Neuronal stem cell (in vitro differentiated cells): ENCODE data around the gene PPME1.
A peak's percentile ranks its signal among the peaks of the same experiment; 100 is the strongest.
"Not testable (repeated sequence)": the region's sequence is repeated elsewhere in the genome, so short reads cannot be mapped to it uniquely, and the experiment has no call there.

Experiments used
- DNase-seq: peaks from one replicate; pipeline ENCODE4 v3.0.0-alpha.2; 2013; ENCODE audit warnings: low spot score
- H2AFZ ChIP-seq: one replicate; pipeline ENCODE4 v1.6.1; 2013; ENCODE audit warnings: mild to moderate bottlenecking, low read length, inconsistent platforms
- H2AK5ac ChIP-seq: 2 replicates; pipeline ENCODE4 v1.6.1; 2013; ENCODE audit warnings: low read depth, mild to moderate bottlenecking, inconsistent platforms, low read length, moderate library complexity, mixed read lengths
- H2BK120ac ChIP-seq: 2 replicates; pipeline ENCODE4 v1.6.1; 2013; ENCODE audit warnings: low read depth, mild to moderate bottlenecking, inconsistent platforms, low read length, moderate library complexity, mixed read lengths
- H2BK12ac ChIP-seq: one replicate; pipeline ENCODE4 v1.6.1; 2013; ENCODE audit warnings: low read length, inconsistent platforms
- H2BK15ac ChIP-seq: 2 replicates; pipeline ENCODE4 v1.6.1; 2013; ENCODE audit warnings: mild to moderate bottlenecking, low read length, inconsistent platforms, mixed read lengths
- H2BK5ac ChIP-seq: one replicate; pipeline ENCODE4 v1.6.1; 2013; ENCODE audit warnings: inconsistent platforms, mild to moderate bottlenecking, low read length, moderate library complexity
- H3K14ac ChIP-seq: one replicate; pipeline ENCODE4 v1.6.1; 2013; ENCODE audit warnings: low read length, inconsistent platforms
- H3K18ac ChIP-seq: 2 replicates; pipeline ENCODE4 v1.6.1; 2013; ENCODE audit warnings: low read length, inconsistent platforms
- H3K23ac ChIP-seq: 2 replicates; pipeline ENCODE4 v1.6.1; 2013; ENCODE audit warnings: low read depth, mild to moderate bottlenecking, mixed read lengths, low read length, inconsistent platforms; ENCODE audit not compliant: poor library complexity
- H3K27ac ChIP-seq: replicated peaks from 3 replicates; pipeline ENCODE4 v1.5.1; 2013; ENCODE audit warnings: low read length, inconsistent platforms
- H3K27me3 ChIP-seq, 3 experiments: 2 replicates each; pipeline ENCODE4 v1.6.1; 2013; ENCODE audit warnings: low read length in 3 of 3, mild to moderate bottlenecking in 2 of 3, inconsistent platforms in 1 of 3, low read depth in 1 of 3, mixed read lengths in 1 of 3, moderate library complexity in 1 of 3; ENCODE audit not compliant: control insufficient read depth in 3 of 3, insufficient read depth in 3 of 3
- H3K36me3 ChIP-seq, 2 donors: replicated peaks in 1 of 2; 2 replicates each; pipeline ENCODE4 v1.6.1; 2013; ENCODE audit warnings: low read length in 2 of 2; ENCODE audit not compliant: control insufficient read depth in 2 of 2, insufficient read depth in 2 of 2
- H3K4ac ChIP-seq: 2 replicates; pipeline ENCODE4 v1.6.1; 2013; ENCODE audit warnings: inconsistent platforms, mild to moderate bottlenecking, low read length, moderate library complexity
- H3K4me1 ChIP-seq, 2 donors: 1 replicate in 1 of 2; 2 replicates in 1 of 2; pipeline ENCODE4 v1.6.1; 2013; ENCODE audit warnings: low read length in 2 of 2, low read depth in 1 of 2; ENCODE audit not compliant: control insufficient read depth in 2 of 2, insufficient read depth in 1 of 2
- H3K4me2 ChIP-seq: one replicate; pipeline ENCODE4 v1.6.1; 2013; ENCODE audit warnings: mild to moderate bottlenecking, low read length, inconsistent platforms; ENCODE audit not compliant: insufficient read depth, poor library complexity, severe bottlenecking
- H3K4me3 ChIP-seq, 2 donors: 2 replicates each; pipeline ENCODE4 v1.5.1; 2013; ENCODE audit warnings: low read length in 2 of 2, mild to moderate bottlenecking in 2 of 2, inconsistent platforms in 1 of 2, moderate library complexity in 1 of 2
- H3K79me1 ChIP-seq: one replicate; pipeline ENCODE4 v1.6.1; 2013; ENCODE audit warnings: low read depth, mild to moderate bottlenecking, inconsistent platforms, low read length, moderate library complexity
- H3K9ac ChIP-seq: one replicate; pipeline ENCODE4 v1.6.1; 2013; ENCODE audit warnings: mild to moderate bottlenecking, low read depth, low read length, inconsistent platforms; ENCODE audit not compliant: poor library complexity
- H3K9me3 ChIP-seq, 2 donors: replicated peaks in 1 of 2; 2 replicates each; pipeline versions ENCODE3 to v1.6.1; 2013; ENCODE audit warnings: low read length in 2 of 2, mild to moderate bottlenecking in 2 of 2, inconsistent platforms in 1 of 2, low read depth in 1 of 2, mixed read lengths in 1 of 2, moderate library complexity in 1 of 2; ENCODE audit not compliant: control insufficient read depth in 2 of 2, insufficient read depth in 1 of 2
- H4K8ac ChIP-seq: one replicate; pipeline ENCODE4 v1.6.1; 2013; ENCODE audit warnings: low read depth, mild to moderate bottlenecking, inconsistent platforms, low read length, moderate library complexity
- H4K91ac ChIP-seq: one replicate; pipeline ENCODE4 v1.6.1; 2013; ENCODE audit warnings: low read length, low read depth, mild to moderate bottlenecking, inconsistent platforms; ENCODE audit not compliant: poor library complexity
- WGBS, 2 donors: extraction: QIAGEN DNeasy Blood & Tissue Kit; methylation state at CpG; one replicate each; pipeline ENCODE4 v1.1.7; 2013; ENCODE audit warnings: missing lambda C conversion rate in 2 of 2, mixed read lengths in 1 of 2; ENCODE audit not compliant: insufficient read length in 2 of 2, insufficient replicate concordance in 1 of 2; ENCODE audit errors: extremely low coverage in 2 of 2; 5-methylcytosine and 5-hydroxymethylcytosine counted together

PPME1 gene

DNA sequence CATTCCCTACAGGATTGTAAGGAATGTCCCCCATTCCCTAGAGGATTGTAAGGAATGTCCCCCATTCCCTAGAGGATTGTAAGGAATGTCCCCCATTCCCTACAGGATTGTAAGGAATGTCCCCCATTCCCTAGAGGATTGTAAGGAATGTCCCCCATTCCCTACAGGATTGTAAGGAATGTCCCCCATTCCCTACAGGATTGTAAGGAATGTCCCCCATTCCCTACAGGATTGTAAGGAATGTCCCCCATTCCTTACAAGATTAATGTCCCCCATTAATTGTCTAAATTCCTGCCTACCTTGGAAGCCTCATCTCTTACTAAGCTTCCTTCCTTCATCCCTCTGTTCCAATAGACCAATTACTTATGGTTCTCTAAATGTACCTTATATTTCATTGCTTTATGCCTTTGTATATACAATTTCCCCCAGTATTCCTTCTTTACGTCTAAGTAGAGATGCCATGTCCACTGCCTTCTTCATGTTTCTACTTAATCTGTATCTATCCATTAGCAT is 31.1 kb upstream of the PPME1 start:
- H3K14ac ChIP-seq, H3K27ac ChIP-seq, H2BK120ac ChIP-seq, H2BK15ac ChIP-seq, H3K9ac ChIP-seq, H2AK5ac ChIP-seq, H2AFZ ChIP-seq, H4K91ac ChIP-seq, H4K8ac ChIP-seq, H3K27me3 ChIP-seq, H2BK5ac ChIP-seq, H2BK12ac ChIP-seq, H3K4ac ChIP-seq, H3K4me3 ChIP-seq, H3K79me1 ChIP-seq, H3K4me2 ChIP-seq, H3K9me3 ChIP-seq, H3K18ac ChIP-seq, H3K23ac ChIP-seq: not testable (repeated sequence)
- WGBS, 2 donors, result no CpG with 5 or more reads among the region's 1 CpG
- peak; percentile 26 for DNase-seq
- Histone ChIP-seq H3K4me1 (peaks cover 3 to 17% of the 10 kb centered on the region in 2 donors), H3K36me3 (peaks cover 0 to 43% of the 10 kb centered on the region in 2 donors)

GRCh38 chr11:74141241-74141695 is 29.8 kb upstream of the PPME1 start:
- Histone ChIP-seq H4K8ac (no peak overlapping the region), H3K4ac (no peak overlapping the region), H4K91ac (no peak overlapping the region), H2BK120ac (no peak overlapping the region), H3K23ac (no peak overlapping the region), H3K9me3 (peaks cover 0 to 9% of the 10 kb centered on the region in 2 donors), H3K9ac (no peak overlapping the region), H3K18ac (no peak overlapping the region), H3K4me2 (no peak overlapping the region), H3K36me3 (peaks cover 0 to 34% of the 10 kb centered on the region in 2 donors), H2AFZ (no peak overlapping the region), H3K4me1 (peaks cover 3 to 17% of the 10 kb centered on the region in 2 donors), H3K27me3 (no peaks in the 10 kb centered on the region), H3K14ac (no peak overlapping the region), H2AK5ac (no peak overlapping the region), H3K4me3 (no peak overlapping the region), H2BK12ac (no peak overlapping the region), H3K79me1 (no peaks in the 10 kb centered on the region), H3K27ac (no peak overlapping the region), H2BK15ac (no peak overlapping the region), H2BK5ac (no peak overlapping the region)
- no CpG with 5 or more reads among the region's 2 CpGs for WGBS, 2 donors
- no peak for DNase-seq

DNA sequence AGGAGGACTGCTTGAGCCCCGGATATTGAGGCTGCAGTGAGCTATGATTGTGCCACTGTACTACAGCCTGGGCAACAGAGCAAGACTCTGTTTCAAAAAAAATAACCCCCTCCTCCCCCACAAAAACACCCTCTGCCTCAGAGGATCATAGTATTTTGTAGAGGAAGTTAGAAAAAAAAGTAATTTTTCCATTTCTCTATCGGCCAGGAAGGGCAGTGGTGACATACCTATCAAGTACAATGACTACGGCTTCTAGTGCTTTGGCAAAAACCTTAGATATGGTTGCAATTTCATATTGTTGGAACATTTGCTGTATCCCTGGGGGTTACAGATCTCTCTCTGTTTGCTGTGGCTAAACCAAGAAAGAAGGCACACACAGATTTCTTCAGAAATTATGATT is 29.2 kb upstream of the PPME1 start:
- H3K4me2 ChIP-seq, result no peak overlapping the region
- no peak overlapping the region for H2AK5ac ChIP-seq
- no CpG with 5 or more reads among the region's 3 CpGs for WGBS, 2 donors
- no peak overlapping the region for H4K8ac ChIP-seq
- H2BK120ac ChIP-seq, result no peak overlapping the region
- peaks cover 0 to 27% of the 10 kb centered on the region in 2 donors for H3K36me3 ChIP-seq
- peaks cover 3 to 17% of the 10 kb centered on the region in 2 donors for H3K4me1 ChIP-seq
- H3K14ac ChIP-seq, result no peak overlapping the region
- H3K79me1 ChIP-seq, result no peaks in the 10 kb centered on the region
- H3K9ac ChIP-seq, result no peak overlapping the region
- no peak for DNase-seq
- no peak overlapping the region for H3K4ac ChIP-seq
- no peak overlapping the region for H3K4me3 ChIP-seq
- H3K9me3 ChIP-seq, result peaks cover 0 to 9% of the 10 kb centered on the region in 2 donors
- H2AFZ ChIP-seq, result no peak overlapping the region
- H3K23ac ChIP-seq, result no peak overlapping the region
- H4K91ac ChIP-seq, result no peak overlapping the region
- no peaks in the 10 kb centered on the region for H3K27me3 ChIP-seq
- H3K18ac ChIP-seq, result no peak overlapping the region
- H3K27ac ChIP-seq, result no peak overlapping the region
- H2BK5ac ChIP-seq, result no peak overlapping the region
- no peak overlapping the region for H2BK12ac ChIP-seq
- H2BK15ac ChIP-seq, result no peak overlapping the region

- H3K4me3 ChIP-seq, result no peak overlapping the region
- peaks cover 0 to 29% of the 10 kb centered on the region in 2 donors for H3K36me3 ChIP-seq
- H3K9me3 ChIP-seq, result peaks cover 0 to 9% of the 10 kb centered on the region in 2 donors
- H3K79me1 ChIP-seq, result no peaks in the 10 kb centered on the region
- no peak overlapping the region for H3K4me2 ChIP-seq
- no peak overlapping the region for H2BK120ac ChIP-seq
- no peaks in the 10 kb centered on the region for H3K27me3 ChIP-seq
- H3K4ac ChIP-seq, result no peak overlapping the region
- no peak overlapping the region for H3K14ac ChIP-seq
- H2BK15ac ChIP-seq, result no peak overlapping the region
- no peak overlapping the region for H4K91ac ChIP-seq
- no peak overlapping the region for H2BK12ac ChIP-seq
- no peak overlapping the region for H4K8ac ChIP-seq
- H3K4me1 ChIP-seq, result peaks cover 3 to 17% of the 10 kb centered on the region in 2 donors
- H3K23ac ChIP-seq, result no peak overlapping the region
- no peak overlapping the region for H2AFZ ChIP-seq
- H3K18ac ChIP-seq, result no peak overlapping the region
- no peak overlapping the region for H2AK5ac ChIP-seq
- H3K9ac ChIP-seq, result no peak overlapping the region
- no CpG with 5 or more reads among the region's 3 CpGs for WGBS, 2 donors
- no peak overlapping the region for H2BK5ac ChIP-seq
- no peak overlapping the region for H3K27ac ChIP-seq
- no peak for DNase-seq
These were observed 28.5 kb upstream of the PPME1 start for GRCh38 chr11:74142624-74143023.
